Activated CD8-positive, alpha-beta memory T cell treated with anti-CD3 and anti-CD28 coated beads, Interleukin-2, amount 50 U/mL, for 4 hours (primary cell): ENCODE results near the gene LRRIQ4.

Experiments used
- DNase-seq: peaks from one replicate; pipeline ENCODE4 v3.0.0-alpha.2; 2020

Gene LRRIQ4

GRCh38 chr3:169812332-169813235 lies at the start of gene LRRIQ4, which contains the start of gene LRRC34:
TSS of gene LRRIQ4 (plus strand) at chr3:169812870. CDS start at chr3:169821922, 9,052 bp downstream.
TSS of gene LRRC34 (minus strand) at chr3:169812904. CDS start at chr3:169812548, 356 bp downstream.
- DNase-seq, result peak; percentile 63

- peak; percentile 64 for DNase-seq
Measured at GRCh38 chr3:169764312-169764881, 48.3 kb upstream of the LRRIQ4 start.

- peak; percentile 93 for DNase-seq
Measured at GRCh38 chr3:169764882-169765612, 47.6 kb upstream of the LRRIQ4 start, which contains the start of gene TERC. TSS of gene TERC (minus strand) at chr3:169765060.

GRCh38 chr3:169769287-169770181 lies 43.1 kb upstream of the LRRIQ4 start, which contains the start of gene ACTRT3:
TSS of gene ACTRT3 (minus strand) at chr3:169769561. CDS start at chr3:169769520, 41 bp downstream.
- peak; percentile 66 for DNase-seq

- peak; percentile 52 for DNase-seq
Measured at GRCh38 chr3:169771497-169772304, 41.0 kb upstream of the LRRIQ4 start.

GRCh38 chr3:169772305-169772896 lies 40.3 kb upstream of the LRRIQ4 start:
- no peak for DNase-seq

- peak; percentile 93 for DNase-seq
Measured at GRCh38 chr3:169772897-169773816, 39.5 kb upstream of the LRRIQ4 start, which contains the start of gene MYNN. TSS of gene MYNN (plus strand) at chr3:169773396. CDS start at chr3:169774296, 900 bp downstream.

GRCh38 chr3:169774186-169774585 lies 38.5 kb upstream of the LRRIQ4 start:
- no peak for DNase-seq

- no peak for DNase-seq
Measured at GRCh38 chr3:169777822-169778221, 34.8 kb upstream of the LRRIQ4 start.

GRCh38 chr3:169780742-169781141 lies 31.9 kb upstream of the LRRIQ4 start:
- DNase-seq, result no peak

- no peak for DNase-seq
Measured at GRCh38 chr3:169781209-169781855, 31.3 kb upstream of the LRRIQ4 start.

GRCh38 chr3:169787120-169787519 lies 25.6 kb upstream of the LRRIQ4 start:
- DNase-seq, result no peak

GRCh38 chr3:169787791-169788190 lies 24.9 kb upstream of the LRRIQ4 start:
- no peak for DNase-seq

GRCh38 chr3:169790219-169790618 lies 22.5 kb upstream of the LRRIQ4 start:
- no peak for DNase-seq

GRCh38 chr3:169790687-169791429 lies 21.8 kb upstream of the LRRIQ4 start:
- no peak for DNase-seq

- DNase-seq, result no peak
Measured at GRCh38 chr3:169792359-169792758, 20.3 kb upstream of the LRRIQ4 start.

- DNase-seq, result no peak
Measured at GRCh38 chr3:169804681-169805080, 8.0 kb upstream of the LRRIQ4 start.

- no peak for DNase-seq
Measured at GRCh38 chr3:169809230-169809795, 3.4 kb upstream of the LRRIQ4 start.
